Measurements from ENCODE around the gene ANKRD30A.
"Not testable (repeated sequence)": the region's sequence is repeated elsewhere in the genome, so short reads cannot be mapped to it uniquely, and the experiment has no call there.

ANKRD30A gene

GRCh38 chr10:37146443-37146842 lies 21.0 kb downstream of the ANKRD30A start:
- no peak for TF ChIP-seq CTCF (IDR thresholded peaks at IDR 0.05; ENCODE audit: insufficient read depth, low read depth, low read length, missing control alignments)
- DNase-seq (ENCODE audit: low read depth), result no peak
- no peak overlapping the region for H3K4me3 ChIP-seq (ENCODE audit: low read length)

GRCh38 chr10:37162430-37162829 lies 37.0 kb downstream of the ANKRD30A start:
- not testable (repeated sequence) for DNase-seq (ENCODE audit: low read depth); H3K4me3 ChIP-seq (ENCODE audit: low read length)

- DNase-seq (ENCODE audit: low read depth); H3K4me3 ChIP-seq (ENCODE audit: low read length): not testable (repeated sequence)
Measured at GRCh38 chr10:37171945-37172344, 46.5 kb downstream of the ANKRD30A start.

- H3K4me3 ChIP-seq (ENCODE audit: low read length); DNase-seq (ENCODE audit: low read depth): not testable (repeated sequence)
Measured at GRCh38 chr10:37178296-37178695, 52.9 kb downstream of the ANKRD30A start.

GRCh38 chr10:37182719-37183118 lies 57.3 kb downstream of the ANKRD30A start:
- DNase-seq (ENCODE audit: low read depth); H3K4me3 ChIP-seq (ENCODE audit: low read length): not testable (repeated sequence)

- no peak overlapping the region for H3K4me3 ChIP-seq (ENCODE audit: low read length)
Measured at GRCh38 chr10:37206132-37206531, 80.7 kb downstream of the ANKRD30A start.

GRCh38 chr10:37220866-37221265 lies 95.5 kb downstream of the ANKRD30A start:
- DNase-seq (ENCODE audit: low read depth), result no peak
- no peak overlapping the region for H3K4me3 ChIP-seq (ENCODE audit: low read length)
- no peak for TF ChIP-seq CTCF (IDR thresholded peaks at IDR 0.05; ENCODE audit: insufficient read depth, low read depth, low read length, missing control alignments)

More at GRCh38 chr10:37206132-37206531, 80.7 kb downstream of the ANKRD30A start:
- no peak for DNase-seq (ENCODE audit: low read depth)
- no peak for TF ChIP-seq CTCF (IDR thresholded peaks at IDR 0.05; ENCODE audit: insufficient read depth, low read depth, low read length, missing control alignments)

- TF ChIP-seq CTCF (IDR thresholded peaks at IDR 0.05; ENCODE audit: insufficient read depth, low read depth, low read length, missing control alignments), result no peak
Measured at GRCh38 chr10:37222046-37222445, 96.6 kb downstream of the ANKRD30A start.

GRCh38 chr10:37225163-37225562 lies 99.8 kb downstream of the ANKRD30A start:
- no peak for DNase-seq (ENCODE audit: low read depth)
- TF ChIP-seq CTCF (IDR thresholded peaks at IDR 0.05; ENCODE audit: insufficient read depth, low read depth, low read length, missing control alignments), result no peak
- no peak overlapping the region for H3K4me3 ChIP-seq (ENCODE audit: low read length)

More at GRCh38 chr10:37222046-37222445, 96.6 kb downstream of the ANKRD30A start:
- H3K4me3 ChIP-seq (ENCODE audit: low read length), result no peak overlapping the region
- no peak for DNase-seq (ENCODE audit: low read depth)
